SK-N-DZ (cell line): Measurements from ENCODE around the gene LAS1L.
"Not testable (repeated sequence)": the region's sequence is repeated elsewhere in the genome, so short reads cannot be mapped to it uniquely, and the experiment has no call there.

Experiments
- DNase-seq: peaks from one replicate; pipeline ENCODE4 v3.0.0-alpha.2; 2015; ENCODE audit warnings: low spot score

The LAS1L gene

DNA sequence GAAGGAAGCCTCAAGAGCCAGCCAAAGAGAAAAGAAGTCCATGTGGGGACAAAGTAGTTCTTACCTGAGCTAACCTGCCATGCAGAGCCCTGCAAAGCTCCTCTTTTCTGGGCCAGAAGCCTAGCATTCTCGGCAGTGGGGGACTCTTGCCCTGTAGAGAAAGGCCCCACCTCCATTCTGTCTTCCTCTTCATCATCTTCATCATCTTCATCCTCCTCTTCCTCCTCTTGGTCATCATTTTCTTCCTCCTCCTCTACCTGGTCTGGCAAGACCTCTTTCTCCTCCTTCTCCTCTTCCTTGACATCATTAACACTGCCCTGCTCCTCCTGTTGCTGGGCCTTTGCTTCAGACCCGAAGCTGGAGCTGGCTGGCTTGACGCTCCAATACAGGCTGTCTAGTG is 16.7 kb downstream of the LAS1L start:
- DNase-seq: no peak

DNA sequence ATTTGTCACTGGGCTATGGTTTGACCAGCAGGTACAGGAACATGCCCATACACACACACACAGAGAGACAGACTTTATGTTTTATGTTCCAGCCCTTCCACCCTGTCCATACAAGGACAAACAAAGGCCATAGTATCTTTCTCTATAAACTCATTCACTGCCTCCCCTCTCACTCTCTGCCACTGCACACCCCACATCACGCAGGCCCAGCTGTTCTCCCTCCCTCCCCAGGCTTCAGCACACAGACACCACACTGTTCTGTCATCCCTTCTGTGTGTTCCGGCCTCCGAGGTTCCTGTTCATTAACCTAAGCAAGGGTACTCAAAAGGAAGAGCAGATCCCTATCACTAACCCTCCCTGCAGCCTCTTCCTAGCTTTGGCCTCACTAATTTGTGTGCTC is 17.8 kb downstream of the LAS1L start:
- DNase-seq: no peak

DNA sequence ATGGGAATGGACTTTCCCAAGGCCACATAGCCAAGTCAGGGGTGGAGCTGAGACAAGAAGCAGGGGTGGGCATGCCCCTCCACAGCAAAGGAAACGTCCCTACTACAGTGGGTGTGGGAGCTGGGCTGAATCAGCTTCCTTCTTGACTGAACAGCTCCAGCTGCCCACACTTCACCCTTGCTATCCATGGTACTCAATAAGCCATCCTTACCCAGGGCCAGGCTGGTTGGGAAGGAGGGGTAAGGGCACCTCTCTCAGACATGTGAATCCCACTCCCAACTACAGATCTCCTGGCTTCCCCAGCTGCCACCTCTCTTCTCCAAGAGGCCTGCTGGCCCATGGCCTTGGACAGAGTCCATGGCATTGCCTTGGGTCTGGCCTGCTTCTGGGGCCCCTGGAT is 21.0 kb downstream of the LAS1L start:
- no peak for DNase-seq

DNA sequence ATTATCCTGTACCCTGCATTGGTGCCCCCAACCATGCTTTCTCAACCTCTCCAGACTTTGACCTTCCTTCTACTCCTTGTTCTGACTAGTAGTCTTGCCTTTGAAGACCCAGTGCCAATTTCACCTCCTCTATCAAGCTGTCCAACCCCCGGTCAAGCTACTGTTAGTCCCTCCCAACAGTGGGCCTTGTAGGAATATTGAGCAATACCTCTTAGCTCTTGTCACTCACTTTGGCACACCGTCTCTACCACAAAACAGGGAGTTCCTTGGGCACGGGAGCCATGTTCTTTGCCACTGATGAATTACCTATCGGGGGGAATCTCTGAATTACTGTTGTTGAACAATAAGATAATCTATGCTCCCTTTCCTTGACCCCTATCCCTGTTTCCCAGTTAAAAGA is 25.2 kb downstream of the LAS1L start:
- DNase-seq: no peak

DNA sequence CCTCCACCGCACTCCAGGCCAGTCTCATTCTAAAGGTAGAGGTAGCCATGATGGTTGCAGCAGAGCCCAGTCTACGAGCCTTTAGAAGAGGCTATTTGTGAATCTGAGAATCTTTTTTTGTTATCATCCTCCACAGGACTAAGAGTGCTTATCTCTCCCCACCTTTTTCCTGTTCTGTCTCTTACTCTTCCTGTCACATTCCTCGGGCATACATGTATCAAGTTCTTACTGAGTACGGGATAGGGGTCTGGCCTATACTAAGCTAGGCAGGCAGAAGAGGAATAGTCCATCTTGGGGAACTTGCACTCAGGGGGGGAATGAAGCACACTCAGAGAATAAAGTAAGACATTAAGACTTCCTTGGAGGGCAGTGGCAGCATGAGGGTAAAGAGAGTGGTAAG is 25.7 kb downstream of the LAS1L start:
- no peak for DNase-seq

DNA sequence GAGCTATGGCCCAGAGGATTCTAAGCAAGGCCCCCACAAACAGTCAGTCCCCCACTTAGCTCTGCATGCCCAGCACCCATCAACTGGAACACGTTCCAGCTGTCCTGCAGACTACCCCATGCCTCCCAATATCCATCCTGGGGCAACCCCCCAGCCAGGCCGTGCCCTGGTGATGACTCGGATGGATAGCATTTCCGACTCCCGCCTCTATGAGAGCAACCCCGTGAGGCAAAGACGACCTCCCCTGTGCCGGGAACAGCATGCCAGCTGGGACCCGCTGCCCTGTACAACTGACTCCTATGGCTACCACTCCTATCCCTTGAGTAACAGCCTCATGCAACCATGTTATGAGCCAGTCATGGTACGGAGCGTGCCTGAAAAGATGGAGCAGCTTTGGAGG is 32.0 kb downstream of the LAS1L start:
- no peak for DNase-seq

DNA sequence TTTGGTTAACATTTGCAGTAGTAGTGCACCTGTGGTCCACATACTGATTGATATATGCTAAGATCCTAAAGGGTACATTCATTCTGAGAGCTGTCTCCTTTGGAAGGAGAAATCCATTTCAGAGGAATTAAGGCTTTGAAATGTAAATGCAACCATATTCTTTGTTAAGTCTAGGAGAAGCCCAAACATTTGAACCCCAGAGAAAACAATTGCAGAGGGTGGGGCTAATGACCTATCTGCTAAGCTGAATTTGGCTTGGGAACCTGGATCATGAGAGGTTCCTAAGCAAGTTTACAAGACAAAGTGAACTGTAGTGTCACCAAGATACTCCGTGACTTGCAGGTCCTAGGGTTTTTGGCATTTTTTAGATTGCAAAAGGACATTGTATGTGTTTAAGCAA is 41.2 kb downstream of the LAS1L start:
- DNase-seq: no peak

DNA sequence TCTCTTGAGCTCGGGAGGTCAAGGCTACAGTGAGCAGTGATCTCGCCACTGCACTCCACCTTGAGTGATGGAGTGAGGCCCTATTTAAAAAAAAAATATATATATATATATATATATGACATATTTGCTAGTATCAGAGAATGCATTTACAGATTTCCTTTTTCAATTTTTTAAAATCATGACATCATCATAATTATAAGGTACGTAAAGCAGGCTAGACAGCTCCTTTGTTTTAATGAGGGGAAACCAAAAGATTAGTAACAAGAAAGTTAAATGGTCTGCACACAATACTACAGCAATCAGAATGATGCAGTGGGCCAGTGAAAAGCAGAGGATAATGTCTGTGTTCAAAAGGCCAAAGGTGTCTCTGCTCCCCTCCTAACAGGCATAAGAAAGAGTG is 43.0 kb downstream of the LAS1L start:
- DNase-seq: no peak

DNA sequence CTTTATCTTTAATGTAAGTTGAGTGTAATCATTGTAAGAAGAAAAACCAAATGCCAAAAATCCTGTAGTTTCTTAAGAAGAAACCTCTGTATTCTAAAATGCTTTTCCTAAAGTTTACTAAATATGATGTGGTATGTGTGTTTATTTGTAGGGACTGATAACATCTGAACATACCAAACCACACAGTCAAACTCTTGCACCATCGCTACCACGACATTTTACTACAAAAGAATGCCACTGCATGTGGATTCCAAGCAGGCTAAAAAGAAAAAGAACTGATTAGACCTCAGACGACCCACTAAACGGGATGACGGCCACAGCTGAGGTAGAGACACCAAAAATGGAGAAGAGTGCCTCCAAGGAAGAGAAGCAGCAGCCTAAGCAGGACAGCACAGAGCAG is 46.1 kb downstream of the LAS1L start:
- DNase-seq: no peak

DNA sequence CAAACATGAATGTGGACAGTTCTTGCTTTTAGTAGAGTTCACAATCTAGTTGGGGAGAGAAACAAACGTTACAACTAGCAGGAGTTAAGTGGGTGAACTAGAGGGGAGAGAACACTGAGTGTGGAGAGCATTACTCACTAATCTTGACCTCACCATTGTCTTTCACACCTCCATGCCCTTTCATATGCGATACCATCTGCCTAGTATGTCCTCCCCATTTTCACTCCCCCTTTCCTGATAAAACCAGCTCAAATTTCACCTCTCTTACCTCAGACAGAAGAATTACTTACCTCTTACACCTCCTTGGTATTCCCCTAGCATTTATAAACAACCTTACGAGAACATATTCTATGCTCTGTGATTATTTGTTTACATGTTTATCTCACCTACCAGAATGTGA is 53.6 kb downstream of the LAS1L start:
- DNase-seq: no peak

DNA sequence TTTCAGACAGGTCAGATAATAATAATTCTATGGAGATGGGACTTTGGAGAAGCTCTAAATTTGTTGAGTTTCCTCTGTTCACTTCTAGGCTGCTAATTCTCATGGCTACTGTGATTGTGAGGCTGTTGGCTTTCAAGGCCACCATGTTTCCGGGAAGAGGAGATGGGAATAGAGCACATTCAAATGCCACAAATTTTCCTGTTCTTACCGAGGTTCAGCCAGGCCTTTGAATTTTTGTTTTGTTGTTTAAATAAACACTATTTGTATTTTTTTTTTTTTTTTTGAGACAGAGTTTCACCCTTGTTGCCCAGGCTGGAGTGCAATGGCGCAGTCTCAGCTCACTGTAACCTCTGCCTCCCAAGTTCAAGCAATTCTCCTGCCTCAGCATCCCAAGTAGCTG is 55.5 kb downstream of the LAS1L start:
- not testable (repeated sequence) for DNase-seq

DNA sequence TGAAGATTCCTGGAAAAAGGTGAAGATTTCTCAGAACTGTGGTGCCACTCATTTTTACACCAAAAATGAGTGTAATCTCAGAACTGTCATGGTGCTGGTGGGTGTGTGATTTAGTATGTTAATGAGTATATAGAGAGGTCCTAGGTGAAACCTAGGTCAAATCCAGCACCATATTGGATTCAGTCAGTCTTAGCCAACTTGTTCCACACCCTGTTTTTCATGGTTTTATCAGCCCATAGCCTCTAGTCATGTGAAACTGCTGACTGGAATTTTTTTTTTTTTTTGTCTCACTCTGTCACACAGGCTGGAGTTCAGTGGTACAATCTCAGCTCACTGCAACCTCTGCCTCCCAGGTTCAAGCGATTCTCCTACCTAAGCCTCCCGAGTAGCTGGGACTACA is 58.0 kb downstream of the LAS1L start:
- no peak for DNase-seq

DNA sequence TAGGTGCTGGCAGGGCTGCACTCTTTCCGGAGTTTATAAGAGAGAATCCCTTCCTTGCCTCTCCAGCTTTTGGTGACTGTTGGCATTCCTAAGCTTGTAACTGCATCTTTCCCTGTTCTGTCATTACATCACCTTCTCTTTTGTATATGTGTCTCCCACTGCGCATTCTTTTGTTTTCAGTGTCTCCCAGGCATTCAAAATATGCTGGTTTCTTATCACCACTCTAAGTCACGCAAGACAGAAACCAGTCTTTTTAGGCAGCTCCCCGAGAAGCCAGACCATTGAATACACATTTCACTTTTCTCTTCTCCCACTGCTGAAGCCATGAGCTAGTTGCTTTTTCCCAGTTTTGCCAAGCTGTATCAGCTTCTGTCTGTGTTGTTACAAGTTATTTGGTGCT is 71.0 kb downstream of the LAS1L start:
- no peak for DNase-seq
